AG10803 (cell line): ENCODE data around the gene MAJIN.

Experiments used
- DNase-seq: peaks from one replicate; pipeline ENCODE4 v3.0.0; 2010; ENCODE audit warnings: low read depth
- H3K4me3 ChIP-seq: 2 replicates; pipeline ENCODE4 v1.5.1; 2011; ENCODE audit warnings: mild to moderate bottlenecking, low read length, control low read depth
- CTCF ChIP-seq: conservative IDR thresholded peaks from 2 replicates; pipeline ENCODE4 v1.5.1; 2011; ENCODE audit warnings: mild to moderate bottlenecking, low read length, control low read depth, inconsistent platforms

Gene MAJIN

GRCh38 chr11:64923944-64924909 lies 47.7 kb downstream of the MAJIN start, which contains the start of gene PPP2R5B:
TSS of gene PPP2R5B (plus strand) at chr11:64924689. CDS start at chr11:64925735, 1,046 bp downstream.
- H3K4me3 ChIP-seq, result peak within 1 kb of the TSS; percentile 85
- no peak for TF ChIP-seq CTCF
- peak; percentile 93 for DNase-seq

GRCh38 chr11:64923151-64923661 lies 48.7 kb downstream of the MAJIN start:
- TF ChIP-seq CTCF, result no peak

GRCh38 chr11:64921384-64921783 lies 50.5 kb downstream of the MAJIN start:
- TF ChIP-seq CTCF, result no peak
- H3K4me3 ChIP-seq, result no peak overlapping the region
- DNase-seq, result no peak

More at GRCh38 chr11:64923151-64923661, 48.7 kb downstream of the MAJIN start:
- no peak for DNase-seq
- H3K4me3 ChIP-seq, result no peak overlapping the region

- no peak overlapping the region for H3K4me3 ChIP-seq
Observed at GRCh38 chr11:64920124-64920523, 51.8 kb downstream of the MAJIN start.

GRCh38 chr11:64919627-64920026 lies 52.3 kb downstream of the MAJIN start:
- no peak for TF ChIP-seq CTCF
- H3K4me3 ChIP-seq, result no peak overlapping the region
- DNase-seq, result no peak

More at GRCh38 chr11:64920124-64920523, 51.8 kb downstream of the MAJIN start:
- no peak for DNase-seq
- no peak for TF ChIP-seq CTCF

- DNase-seq, result peak; percentile 73
- TF ChIP-seq CTCF, result peak; percentile 47
- H3K4me3 ChIP-seq, result peak overlapping the region; percentile 55
Observed at GRCh38 chr11:64918017-64918416, 53.9 kb downstream of the MAJIN start.

- TF ChIP-seq CTCF, result no peak
- peak overlapping the region; percentile 55 for H3K4me3 ChIP-seq
- DNase-seq, result no peak
Observed at GRCh38 chr11:64917663-64917995, 54.3 kb downstream of the MAJIN start.
